Prostate gland (tissue), 2 donors: Measurements from ENCODE around the gene SPAG7.

Source experiments
- POLR2AphosphoS5 ChIP-seq: sonication (generic); formaldehyde crosslinking; IDR thresholded peaks from one replicate; pipeline ENCODE4 v1.6.1; 2017; ENCODE audit warnings: antibody characterized with exemption
- TF ChIP-seq, protein P1 (sequence below), 4 experiments: fragments of 200-600 bp in 2 of 4; fragments of 450-650 bp in 2 of 4; sonication (generic) in 2 of 4; IDR thresholded peaks; 1 replicate in 3 of 4; 2 replicates in 1 of 4; pipeline ENCODE4 v1.5.1; 2016 to 2019; ENCODE audit warnings: antibody characterized with exemption in 4 of 4, mild to moderate bottlenecking in 2 of 4, moderate library complexity in 2 of 4

- no peak for TF ChIP-seq POLR2AphosphoS5
- TF ChIP-seq, protein P1, sequence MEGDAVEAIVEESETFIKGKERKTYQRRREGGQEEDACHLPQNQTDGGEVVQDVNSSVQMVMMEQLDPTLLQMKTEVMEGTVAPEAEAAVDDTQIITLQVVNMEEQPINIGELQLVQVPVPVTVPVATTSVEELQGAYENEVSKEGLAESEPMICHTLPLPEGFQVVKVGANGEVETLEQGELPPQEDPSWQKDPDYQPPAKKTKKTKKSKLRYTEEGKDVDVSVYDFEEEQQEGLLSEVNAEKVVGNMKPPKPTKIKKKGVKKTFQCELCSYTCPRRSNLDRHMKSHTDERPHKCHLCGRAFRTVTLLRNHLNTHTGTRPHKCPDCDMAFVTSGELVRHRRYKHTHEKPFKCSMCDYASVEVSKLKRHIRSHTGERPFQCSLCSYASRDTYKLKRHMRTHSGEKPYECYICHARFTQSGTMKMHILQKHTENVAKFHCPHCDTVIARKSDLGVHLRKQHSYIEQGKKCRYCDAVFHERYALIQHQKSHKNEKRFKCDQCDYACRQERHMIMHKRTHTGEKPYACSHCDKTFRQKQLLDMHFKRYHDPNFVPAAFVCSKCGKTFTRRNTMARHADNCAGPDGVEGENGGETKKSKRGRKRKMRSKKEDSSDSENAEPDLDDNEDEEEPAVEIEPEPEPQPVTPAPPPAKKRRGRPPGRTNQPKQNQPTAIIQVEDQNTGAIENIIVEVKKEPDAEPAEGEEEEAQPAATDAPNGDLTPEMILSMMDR (IDR thresholded peaks at IDR 0.05), result no peak
Measured at GRCh38 chr17:4928881-4929280, 38.7 kb downstream of the SPAG7 start.
